Choroid plexus epithelial cell (primary cell): ENCODE measurements around the gene EXOC1.
"Not testable (repeated sequence)": the region's sequence is repeated elsewhere in the genome, so short reads cannot be mapped to it uniquely, and the experiment has no call there.

Source experiments
- DNase-seq: peaks from one replicate; pipeline ENCODE4 v3.0.0-alpha.2; 2010; ENCODE audit warnings: low read depth
- H3K4me3 ChIP-seq: 2 replicates; pipeline ENCODE4 v1.5.1; 2011; ENCODE audit warnings: low read depth, mild to moderate bottlenecking, control low read depth, low read length, moderate library complexity
- CTCF ChIP-seq: conservative IDR thresholded peaks from 2 replicates; pipeline ENCODE4 v1.5.1; 2011; ENCODE audit warnings: low read depth, mild to moderate bottlenecking, control low read depth, inconsistent platforms, low read length, moderate library complexity

EXOC1 gene

GRCh38 chr4:55931043-55931442 is 77.6 kb downstream of the EXOC1 start:
- no peak for TF ChIP-seq CTCF
- DNase-seq: no peak

GRCh38 chr4:55931833-55932232 is 78.4 kb downstream of the EXOC1 start:
- peak; percentile 45 for DNase-seq

More at GRCh38 chr4:55931043-55931442, 77.6 kb downstream of the EXOC1 start:
- H3K4me3 ChIP-seq: no peak overlapping the region

GRCh38 chr4:55932511-55932910 is 79.1 kb downstream of the EXOC1 start:
- no peak for TF ChIP-seq CTCF
- H3K4me3 ChIP-seq: no peak overlapping the region
- no peak for DNase-seq

More at GRCh38 chr4:55931833-55932232, 78.4 kb downstream of the EXOC1 start:
- H3K4me3 ChIP-seq: no peak overlapping the region
- no peak for TF ChIP-seq CTCF

GRCh38 chr4:55933611-55934010 is 80.2 kb downstream of the EXOC1 start:
- no peak for TF ChIP-seq CTCF
- peak; percentile 20 for DNase-seq
- no peak overlapping the region for H3K4me3 ChIP-seq

GRCh38 chr4:55935907-55936306 is 82.5 kb downstream of the EXOC1 start:
- DNase-seq, H3K4me3 ChIP-seq: not testable (repeated sequence)

DNA sequence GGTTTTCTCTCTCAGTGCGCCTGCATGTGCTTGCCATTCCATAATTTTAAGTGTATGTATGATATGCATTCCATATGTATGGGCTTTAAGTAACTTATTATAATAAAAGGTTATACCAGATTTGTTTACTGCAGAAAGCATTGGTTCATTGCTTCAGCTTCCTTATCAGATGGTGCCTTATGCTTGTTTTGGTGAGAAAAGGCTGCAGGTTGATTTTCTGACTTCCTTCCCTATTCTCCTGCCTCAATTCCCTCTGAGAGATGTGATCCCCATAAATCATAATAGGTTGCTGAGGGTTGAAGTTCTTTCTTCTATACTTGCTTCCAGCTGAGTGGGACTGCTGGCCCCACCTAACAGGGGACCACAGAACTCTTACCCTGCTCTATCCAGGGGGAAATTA is 85.0 kb downstream of the EXOC1 start:
- no peak for DNase-seq
- H3K4me3 ChIP-seq: no peak overlapping the region
- no peak for TF ChIP-seq CTCF

DNA sequence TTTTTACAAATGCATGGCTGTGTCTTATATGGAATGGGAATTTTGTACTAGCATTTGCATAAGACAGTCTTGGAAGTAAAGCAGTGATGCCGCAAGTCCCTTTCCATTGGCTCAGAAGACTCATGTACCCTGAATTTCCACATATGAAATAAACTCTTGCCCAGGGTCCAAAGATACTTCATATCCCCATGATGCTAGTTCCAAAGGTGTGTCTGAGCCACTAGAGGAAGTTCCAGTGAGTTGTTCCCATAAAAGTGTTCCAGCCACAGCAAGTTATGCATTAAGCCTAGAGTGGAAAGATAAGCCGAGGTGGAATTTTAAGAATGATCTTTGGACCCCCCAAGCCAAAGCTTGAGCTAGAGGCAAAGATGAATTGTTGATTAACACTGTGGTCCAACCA is 86.0 kb downstream of the EXOC1 start:
- no peak for DNase-seq
- no peak for TF ChIP-seq CTCF
- H3K4me3 ChIP-seq: no peak overlapping the region
